Measurements from ENCODE around the gene LYPD6B. TPM values are rescaled to one million over a fixed set of nuclear protein-coding genes. Genes with fewer than 3 reads are reported as not detected.

LYPD6B gene
- total RNA-seq, 1 experiment from 2014 or later = 2.0 TPM

DNA sequence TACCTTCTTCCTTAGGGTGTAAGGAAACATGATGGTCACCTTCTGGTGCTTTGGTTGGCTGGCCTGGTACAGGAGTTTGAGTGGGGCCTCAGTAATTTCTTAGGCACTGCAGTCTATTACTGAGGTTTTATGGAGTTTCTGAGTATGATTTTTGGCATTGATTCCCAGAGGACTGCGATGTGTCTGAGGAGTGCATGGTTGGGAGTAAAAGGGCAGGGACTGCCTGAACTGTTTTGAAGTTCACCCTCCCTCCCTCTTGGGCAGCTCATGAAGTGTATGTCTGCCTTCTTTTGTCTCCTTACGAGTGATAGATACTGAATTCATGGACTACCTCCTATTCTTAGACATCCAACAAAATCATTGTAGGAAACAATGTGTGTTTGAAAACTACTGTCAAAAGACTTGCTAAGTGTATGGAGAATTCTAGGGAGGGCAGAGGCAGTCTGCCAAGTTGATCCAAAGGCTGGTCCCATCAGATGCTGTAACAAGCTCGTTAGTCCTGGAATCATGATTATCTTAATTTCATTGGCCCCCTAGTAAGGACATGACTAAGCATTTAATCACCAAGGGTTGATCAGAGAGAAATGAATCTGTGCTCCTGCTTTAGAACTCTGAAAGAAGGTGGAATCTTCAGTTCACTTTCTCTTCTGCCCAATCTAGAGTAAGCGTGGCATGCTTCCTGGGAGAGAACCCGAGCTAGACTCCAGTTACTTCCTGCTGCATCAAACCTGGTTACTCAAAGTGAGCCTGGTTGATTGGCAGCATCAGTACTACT, 26.5 kb downstream of the LYPD6B start:
- Histone ChIP-seq H4K8ac (replicated peaks; ENCODE audit: insufficient read length, low read depth, low read length) (no peak overlapping the region), H3K27ac (ENCODE audit: insufficient read length, low read depth, low read length) (no peak overlapping the region), H3K4ac (ENCODE audit: low read depth, low read length) (no peak overlapping the region), H2BK12ac (ENCODE audit: insufficient read length, low read depth, low read length) (no peak overlapping the region), H3K14ac (ENCODE audit: insufficient read depth, low read length) (no peak overlapping the region), H2BK5ac (ENCODE audit: insufficient read length, low read length) (no peak overlapping the region), H3K23ac (ENCODE audit: insufficient read length, low read depth, low read length) (no peak overlapping the region), H3K56ac (ENCODE audit: insufficient read length, low read depth, low read length) (no peak overlapping the region), H4K20me1 (ENCODE audit: control insufficient read depth, insufficient read depth, insufficient read length) (no peaks in the 10 kb centered on the region), H3K79me1 (ENCODE audit: insufficient read depth, low read depth, low read length, poor library complexity, severe bottlenecking) (no peaks in the 10 kb centered on the region), H2BK120ac (ENCODE audit: low read depth, low read length, poor library complexity, severe bottlenecking) (no peak overlapping the region), H2BK20ac (ENCODE audit: low read depth, low read length, poor library complexity, severe bottlenecking) (no peak overlapping the region), H3K27me3 (ENCODE audit: insufficient read depth, low read length) (no peaks in the 10 kb centered on the region), H2AK5ac (ENCODE audit: insufficient read length, low read length) (no peak overlapping the region), H4K5ac (ENCODE audit: insufficient read length, low read depth, low read length) (no peak overlapping the region), H3K4me1 (ENCODE audit: insufficient read depth, low read length) (no peaks in the 10 kb centered on the region; the same call in 1 of the 2 replicates), H3T11ph (ENCODE audit: low read length) (no peak overlapping the region), H4K91ac (ENCODE audit: insufficient read length, low read depth, low read length) (no peak overlapping the region), H2AFZ (ENCODE audit: low read length) (no peak overlapping the region), H3K18ac (ENCODE audit: insufficient read length, low read depth, low read length) (no peak overlapping the region), H3K9ac (ENCODE audit: extremely low read depth, insufficient read length, low read length) (no peak overlapping the region), H3K4me2 (ENCODE audit: insufficient read depth, insufficient read length, low read length) (no peak overlapping the region), H3K9me3 (ENCODE audit: control insufficient read depth, low read depth, low read length) (no peaks in the 10 kb centered on the region), H2BK15ac (ENCODE audit: low read depth, low read length) (no peak overlapping the region), H3K79me2 (ENCODE audit: insufficient read depth, low read length) (no peaks in the 10 kb centered on the region), H3K23me2 (ENCODE audit: insufficient read length, low read depth, low read length, poor library complexity, severe bottlenecking) (no peaks in the 10 kb centered on the region)
- no peaks in the 10 kb centered on the region for H3K27me3 Mint-ChIP-seq (ENCODE audit: low read depth)
- no peaks in the 10 kb centered on the region for H3K9me3 Mint-ChIP-seq
- no peak for DNase-seq
- H3K36me3 Mint-ChIP-seq (ENCODE audit: insufficient read depth in 1 of 3, low read depth in 3 of 3) = no peaks in the 10 kb centered on the region
- WGBS (ENCODE audit: extremely low coverage, insufficient read length, low lambda C conversion rate) = no CpG with 5 or more reads among the region's 5 CpGs
- no peak overlapping the region for H3K4me3 Mint-ChIP-seq
- peaks cover 3 to 5% of the 10 kb centered on the region in 2 experiments; a peak in 3 of 4 replicates for H3K4me1 Mint-ChIP-seq
- H3K27ac Mint-ChIP-seq = peak overlapping the region in 2 of 3 experiments; percentile 16 to 24; a peak in 3 of 7 replicates
- TF ChIP-seq, protein P1, sequence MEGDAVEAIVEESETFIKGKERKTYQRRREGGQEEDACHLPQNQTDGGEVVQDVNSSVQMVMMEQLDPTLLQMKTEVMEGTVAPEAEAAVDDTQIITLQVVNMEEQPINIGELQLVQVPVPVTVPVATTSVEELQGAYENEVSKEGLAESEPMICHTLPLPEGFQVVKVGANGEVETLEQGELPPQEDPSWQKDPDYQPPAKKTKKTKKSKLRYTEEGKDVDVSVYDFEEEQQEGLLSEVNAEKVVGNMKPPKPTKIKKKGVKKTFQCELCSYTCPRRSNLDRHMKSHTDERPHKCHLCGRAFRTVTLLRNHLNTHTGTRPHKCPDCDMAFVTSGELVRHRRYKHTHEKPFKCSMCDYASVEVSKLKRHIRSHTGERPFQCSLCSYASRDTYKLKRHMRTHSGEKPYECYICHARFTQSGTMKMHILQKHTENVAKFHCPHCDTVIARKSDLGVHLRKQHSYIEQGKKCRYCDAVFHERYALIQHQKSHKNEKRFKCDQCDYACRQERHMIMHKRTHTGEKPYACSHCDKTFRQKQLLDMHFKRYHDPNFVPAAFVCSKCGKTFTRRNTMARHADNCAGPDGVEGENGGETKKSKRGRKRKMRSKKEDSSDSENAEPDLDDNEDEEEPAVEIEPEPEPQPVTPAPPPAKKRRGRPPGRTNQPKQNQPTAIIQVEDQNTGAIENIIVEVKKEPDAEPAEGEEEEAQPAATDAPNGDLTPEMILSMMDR (conservative IDR thresholded peaks at IDR 0.05) = no peak

All from H9 (cell line).